Measurements from ENCODE around the gene NPEPPS. TPM values are rescaled to one million over a fixed set of nuclear protein-coding genes. Genes with fewer than 3 reads are reported as not detected.

NPEPPS gene
- polyA plus RNA-seq, 1 of the 3 experiments (the other 2 are of a cell fraction), result 73.2 TPM

GRCh38 chr17:47621293-47622179 is 90.6 kb downstream of the NPEPPS start:
- Histone ChIP-seq H3K27me3 (ENCODE audit: insufficient read depth) (no peaks in the 10 kb centered on the region), H2AFZ (ENCODE audit: low read depth) (peak overlapping the region; percentile 49; the same call in 1 of the 2 replicates), H3K9me3 (no peaks in the 10 kb centered on the region), H3K4me3 (ENCODE audit: low read depth in 2 of 2, low read length in 1 of 2) (peak overlapping the region in 1 of 2 experiments; percentile 13; a peak in 1 of 4 replicates), H3K4me2 (peak overlapping the region; percentile 46), H3K9ac (peak overlapping the region; percentile 38; the same call in 1 of the 2 replicates), H3K9me2 (no peaks in the 10 kb centered on the region), H3K4me1 (ENCODE audit: control insufficient read depth in 1 of 2, insufficient read depth in 2 of 2, low read depth in 1 of 2, low read length in 1 of 2) (peaks cover 0 to 19% of the 10 kb centered on the region in 2 experiments; a peak in 2 of 4 replicates), H4K20me1 (ENCODE audit: insufficient read depth) (no peaks in the 10 kb centered on the region), H3K36me3 (replicated peaks in 1 of 2; ENCODE audit: control insufficient read depth in 1 of 2, insufficient read depth in 2 of 2, low read length in 1 of 2) (peaks cover 58 to 69% of the 10 kb centered on the region in 2 experiments), H3K79me2 (ENCODE audit: insufficient read depth) (no peaks in the 10 kb centered on the region; the same call in 1 of the 2 replicates), H3K27ac (ENCODE audit: low read depth in 2 of 2, low read length in 1 of 2) (peak overlapping the region; percentile 77 to 78), H3F3A (replicated peaks; ENCODE audit: insufficient read depth) (peaks cover 46% of the 10 kb centered on the region)
- WGBS (ENCODE audit: low lambda C conversion rate), result 43% methylated on average over 9 of the region's 9 CpGs
- no peak for DNase-seq
- CTCF ChIA-PET, result interaction anchor here (4.4 kb wide), 1 partner anchor 9 kb away, joined by 19 read pairs; no protein-coding TSS in a partner anchor
- POLR2A ChIA-PET, result no interaction called here
- TF ChIP-seq SIN3A (IDR thresholded peaks at IDR 0.05; ENCODE audit: borderline replicate concordance, low read depth, low read length) (peak; percentile 47; the same call in 1 of the 2 replicates), SMC3 (IDR thresholded peaks at IDR 0.05; ENCODE audit: low read depth, low read length) (no peak), ELF1 (IDR thresholded peaks at IDR 0.05) (no peak), CHD2 (IDR thresholded peaks at IDR 0.05; ENCODE audit: low read length, partially characterized antibody) (no peak), JUND (IDR thresholded peaks at IDR 0.05) (peak; percentile 89), REST (IDR thresholded peaks at IDR 0.05; ENCODE audit: low read depth, low read length) (0 out of 2 replicates have a peak, but pooled peaks have one; percentile 44), TCF12 (IDR thresholded peaks at IDR 0.05) (peak; percentile 50; the same call in 1 of the 2 replicates), MXI1 (IDR thresholded peaks at IDR 0.05; ENCODE audit: low read depth, low read length) (no peak), GABPA (IDR thresholded peaks at IDR 0.05; ENCODE audit: low read depth) (no peak), NRF1 (IDR thresholded peaks at IDR 0.05; ENCODE audit: low read depth, low read length) (no peak), FOXM1 (IDR thresholded peaks at IDR 0.05; ENCODE audit: low read depth) (no peak), FOXJ3 (CRISPR knock-in tag; IDR thresholded peaks at IDR 0.05) (no peak), TEAD4 (IDR thresholded peaks at IDR 0.05; ENCODE audit: borderline replicate concordance, insufficient read depth) (peak; percentile 73; the same call in 1 of the 2 replicates), MEF2A (IDR thresholded peaks at IDR 0.05; ENCODE audit: borderline replicate concordance, low read depth) (no peak), MAX (IDR thresholded peaks at IDR 0.05; ENCODE audit: low read depth) (peak; percentile 47), YY1 (IDR thresholded peaks at IDR 0.05; ENCODE audit: low read depth) (peak; percentile 83), IRF3 (IDR thresholded peaks at IDR 0.05; ENCODE audit: low read depth, low read length) (no peak), PBX3 (IDR thresholded peaks at IDR 0.05) (no peak; the same call in 1 of the 2 replicates), TAF1 (IDR thresholded peaks at IDR 0.05; ENCODE audit: borderline replicate concordance, low read depth, low read length) (peak; percentile 76; the same call in 1 of the 2 replicates), RXRA (IDR thresholded peaks at IDR 0.05; ENCODE audit: borderline replicate concordance, low read depth) (no peak), RFX5 (IDR thresholded peaks at IDR 0.05; ENCODE audit: low read length) (no peak), USF1 (IDR thresholded peaks at IDR 0.05; ENCODE audit: borderline replicate concordance, low read depth) (no peak), GATA2 (CRISPR knock-in tag; IDR thresholded peaks at IDR 0.05) (no peak), CTCF (IDR thresholded peaks at IDR 0.05) (peak; percentile 36)

Data from SK-N-SH (cell line).